NCI-H1417 treated with DMSO at 0.1 percent for 48 hours (cell line): Measurements from ENCODE around the gene KDM4C.

Experiments
- DNase-seq: peaks from one replicate; lab custom pipeline; 2025; lab: John Stamatoyannopoulos, UW

KDM4C gene

DNA sequence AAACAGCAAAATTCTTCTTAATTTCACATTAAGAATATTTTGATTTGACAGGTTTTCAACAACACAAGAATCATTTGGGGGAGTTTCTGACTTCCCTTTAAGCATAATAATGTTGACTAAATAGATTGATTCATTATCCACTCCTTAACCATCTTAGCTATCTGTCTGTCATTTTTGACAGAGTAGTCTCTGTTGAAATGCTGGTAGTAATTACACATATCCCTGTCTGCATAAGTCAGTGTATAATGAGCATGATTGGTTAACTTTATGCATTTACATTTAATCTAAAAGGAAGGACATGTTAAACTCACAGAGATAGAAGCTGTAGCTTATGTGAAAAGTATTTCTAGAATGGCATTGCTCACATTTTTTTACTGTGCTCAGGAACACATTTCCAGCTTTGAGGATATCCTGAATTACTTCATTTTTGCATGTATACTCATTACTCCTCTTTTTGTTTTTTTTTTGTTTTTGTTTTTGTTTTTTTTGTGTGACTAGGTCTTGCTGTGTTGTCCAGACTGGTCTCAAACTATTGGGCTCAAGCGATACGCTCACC lies 385.9 kb downstream of the KDM4C start:
- DNase-seq: no peak

GRCh38 chr9:7144265-7145046 lies 386.7 kb downstream of the KDM4C start:
- no peak for DNase-seq

GRCh38 chr9:7145361-7146069 lies 387.7 kb downstream of the KDM4C start:
- DNase-seq: no peak

DNA sequence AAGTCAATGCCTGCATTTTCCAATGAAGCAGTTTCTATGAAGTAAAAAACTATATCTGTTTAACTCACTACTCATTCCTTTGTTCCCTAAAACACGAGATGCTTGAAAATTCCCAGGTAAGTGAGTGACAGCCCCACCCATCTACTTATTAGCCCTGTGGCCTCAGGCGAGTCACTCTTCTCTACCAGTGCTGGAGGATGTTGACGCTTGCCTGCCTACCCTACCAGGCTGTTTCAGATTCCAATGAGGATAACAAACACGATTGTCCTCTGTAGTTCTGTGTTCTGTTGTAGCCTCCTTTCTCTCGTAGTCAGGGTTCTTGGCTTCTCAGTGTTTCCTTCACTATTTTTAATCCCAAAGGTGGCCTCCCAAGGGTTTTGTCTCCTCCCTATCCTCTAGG lies 388.8 kb downstream of the KDM4C start:
- no peak for DNase-seq

DNA sequence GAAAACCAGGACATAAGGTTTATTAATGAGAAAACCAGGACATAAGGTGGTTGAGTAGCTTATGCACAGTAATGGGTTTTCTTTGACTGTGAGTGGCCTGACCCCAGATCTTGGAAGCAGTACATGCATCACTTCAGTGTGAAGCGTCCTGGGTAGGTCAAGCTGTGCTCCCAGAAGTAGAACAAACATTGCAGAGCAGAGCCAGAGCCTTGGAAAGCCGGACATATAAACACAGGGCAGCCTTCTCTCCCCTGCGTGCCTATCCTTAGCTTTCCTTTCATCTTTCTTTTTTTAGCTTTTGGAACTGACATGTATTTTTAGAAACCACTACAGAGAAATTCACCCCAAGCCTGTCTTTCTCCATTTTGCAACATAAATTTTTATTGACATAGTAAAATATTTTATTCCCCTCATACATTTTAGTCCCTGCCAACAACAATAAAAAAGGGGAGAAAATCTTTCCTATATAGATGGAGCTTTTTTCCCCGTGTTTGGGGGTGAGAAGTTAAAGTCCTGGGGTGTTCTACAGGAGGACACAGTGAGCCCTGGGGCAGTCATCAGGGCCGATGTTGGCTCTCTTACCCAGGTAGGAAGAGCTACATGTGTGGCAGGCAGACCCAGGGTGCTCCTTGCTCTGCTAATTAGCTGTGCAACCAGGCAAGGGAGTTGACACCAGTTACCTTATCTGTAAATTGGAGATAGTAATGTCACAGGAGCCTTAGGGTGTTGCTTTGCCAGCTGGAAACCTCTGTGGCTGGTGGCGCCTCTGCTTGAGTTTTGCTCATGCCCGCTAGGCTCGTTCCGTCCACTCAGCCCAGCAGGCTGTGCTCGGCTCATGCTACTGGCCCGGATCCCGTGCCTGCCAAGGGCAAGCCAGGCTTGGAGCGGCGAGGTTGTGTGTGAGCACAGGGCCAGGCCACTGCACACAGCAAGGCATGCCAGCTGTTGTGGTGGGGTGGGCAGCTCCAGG lies 389.6 kb downstream of the KDM4C start:
- no peak for DNase-seq

- no peak for DNase-seq
Observed at GRCh38 chr9:7148243-7148765, 390.5 kb downstream of the KDM4C start.

DNA sequence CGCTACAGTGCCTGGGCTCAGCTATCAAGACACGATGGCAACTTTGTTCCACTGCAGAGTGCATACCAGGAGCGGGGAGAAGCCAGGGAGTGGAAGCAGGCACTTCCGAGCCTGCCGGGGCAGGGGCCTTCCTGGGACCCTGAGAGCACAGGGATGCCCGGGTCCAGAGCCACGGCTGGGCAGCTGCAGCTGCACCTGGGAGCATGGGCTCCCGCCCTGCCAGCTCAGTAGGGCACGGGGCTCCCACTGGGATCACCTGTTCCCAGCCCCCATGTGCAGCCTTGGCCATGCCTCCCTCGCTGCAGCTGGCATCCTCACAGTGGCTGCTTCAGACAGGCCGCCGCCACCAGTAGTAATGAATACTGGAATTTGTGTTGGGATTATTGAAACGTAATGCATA lies 391.5 kb downstream of the KDM4C start:
- no peak for DNase-seq

GRCh38 chr9:7150153-7150890 lies 392.5 kb downstream of the KDM4C start:
- no peak for DNase-seq

DNA sequence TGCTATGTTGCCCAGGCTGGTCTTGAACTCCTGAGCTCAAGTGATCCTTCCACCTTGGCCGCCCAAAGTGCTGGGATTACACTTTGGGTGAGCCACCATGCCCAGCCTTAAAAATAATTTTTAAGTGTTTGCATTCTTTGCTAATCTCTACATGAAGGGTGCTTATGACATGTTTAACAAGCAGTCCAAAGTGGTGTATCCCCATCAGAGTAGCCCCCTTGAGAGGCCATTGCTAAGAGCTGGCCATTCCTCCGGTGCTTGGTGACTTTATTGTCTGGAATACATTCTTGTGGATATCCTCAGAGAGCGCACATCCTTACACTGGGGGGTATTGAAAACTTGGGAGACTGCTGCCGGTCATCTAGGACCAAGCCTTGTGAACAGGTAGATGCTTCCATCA lies 395.4 kb downstream of the KDM4C start:
- no peak for DNase-seq

- no peak for DNase-seq
Observed at GRCh38 chr9:7153566-7153965, 395.8 kb downstream of the KDM4C start.

GRCh38 chr9:7154003-7154619 lies 396.3 kb downstream of the KDM4C start:
- no peak for DNase-seq

GRCh38 chr9:7154650-7155049 lies 396.9 kb downstream of the KDM4C start:
- DNase-seq: no peak

GRCh38 chr9:7161469-7161868 lies 403.7 kb downstream of the KDM4C start:
- DNase-seq: no peak

DNA sequence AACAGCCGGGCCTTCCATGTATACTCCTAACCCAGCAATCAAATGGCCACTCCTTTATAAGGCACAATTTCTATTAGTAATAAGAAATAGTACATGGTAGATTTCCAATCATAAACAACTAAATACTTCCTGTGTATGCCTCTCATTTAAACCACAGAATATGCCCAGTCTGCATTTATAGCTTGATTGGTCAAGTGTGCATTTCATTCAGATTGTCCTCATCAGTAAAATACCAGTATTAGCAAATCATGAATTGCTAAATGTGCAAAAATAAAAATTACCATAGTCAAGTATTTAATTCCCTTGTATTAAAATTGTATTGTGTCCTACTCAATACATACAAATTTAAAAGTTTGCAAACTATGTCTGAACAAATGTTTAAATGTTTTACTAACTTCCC lies 406.2 kb downstream of the KDM4C start:
- no peak for DNase-seq

DNA sequence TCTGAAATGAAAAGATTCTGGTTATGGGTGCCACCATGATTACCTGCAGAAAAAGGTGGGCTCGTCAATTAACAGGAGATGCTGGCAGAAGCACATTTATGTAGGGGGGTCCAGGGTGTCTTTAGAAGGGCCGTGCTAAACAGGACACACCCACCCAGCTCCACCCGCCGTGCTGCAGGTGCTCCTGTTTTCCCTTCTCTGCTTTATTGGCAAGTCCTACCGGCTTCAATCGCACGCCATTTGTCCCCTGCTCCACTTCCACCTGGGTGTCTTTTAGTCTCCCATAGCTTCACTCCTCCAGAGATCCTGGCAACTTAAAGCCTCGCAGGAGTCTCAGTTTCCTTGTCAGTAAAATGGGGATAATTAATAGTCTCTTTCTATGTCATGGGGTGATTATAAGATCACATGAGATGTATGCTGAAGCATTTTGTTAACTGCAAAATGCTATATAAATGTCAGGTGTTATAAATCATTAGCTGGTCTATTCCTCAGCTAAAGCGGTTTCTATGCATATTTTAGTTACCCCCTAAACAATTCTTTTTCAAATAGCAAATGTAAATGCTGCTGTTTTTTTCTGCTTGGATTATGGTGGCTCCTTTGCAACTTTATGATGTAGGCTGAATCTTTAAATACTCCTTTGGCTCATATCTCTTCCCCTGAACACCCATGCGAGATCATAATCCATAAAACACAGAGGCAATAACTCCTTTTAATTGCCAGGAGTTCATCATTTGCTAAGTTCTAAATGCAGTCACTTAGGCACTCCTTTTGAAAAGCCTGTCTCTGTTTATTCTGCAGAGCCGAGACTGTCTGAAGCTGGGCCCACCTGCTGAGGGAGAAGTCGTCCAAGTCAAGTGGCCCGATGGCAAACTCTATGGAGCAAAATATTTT lies 406.9 kb downstream of the KDM4C start:
- no peak for DNase-seq

DNA sequence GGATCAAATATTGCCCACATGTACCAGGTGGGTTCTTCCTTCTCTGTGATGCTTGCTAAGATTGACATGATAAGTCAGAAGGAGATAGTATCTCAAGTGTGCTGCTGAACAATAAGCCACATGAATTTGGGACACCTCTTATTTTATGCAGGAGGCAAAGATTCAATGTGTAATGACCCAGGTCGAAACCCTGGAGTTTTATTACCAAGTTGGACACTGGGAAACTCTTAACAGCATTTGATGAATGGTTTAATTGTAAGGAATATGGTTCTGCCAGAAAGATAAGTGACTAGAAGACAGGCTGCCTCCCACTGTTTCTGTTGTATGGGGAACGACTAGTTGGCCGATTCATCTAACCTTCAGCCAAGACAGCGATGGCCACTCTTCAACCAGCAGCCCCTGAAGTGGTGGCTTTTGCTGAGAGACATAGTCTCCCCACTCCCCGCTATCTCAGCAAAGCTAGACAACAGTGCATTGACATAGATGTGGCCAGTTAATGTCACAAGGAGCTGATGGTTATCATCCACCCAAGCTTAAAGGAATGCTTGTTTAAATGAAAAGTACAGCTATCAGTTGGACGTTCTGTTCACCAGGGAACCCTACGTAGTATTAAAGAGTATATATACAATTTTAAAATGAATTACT lies 407.7 kb downstream of the KDM4C start:
- no peak for DNase-seq

- DNase-seq: no peak
Observed at GRCh38 chr9:7166074-7166473, 408.3 kb downstream of the KDM4C start.

- no peak for DNase-seq
Observed at GRCh38 chr9:7169717-7170389, 412.1 kb downstream of the KDM4C start.
